Measurements from ENCODE around the gene P2RX7.
A peak's percentile ranks its signal among the peaks of the same experiment; 100 is the strongest.

Gene P2RX7

DNA sequence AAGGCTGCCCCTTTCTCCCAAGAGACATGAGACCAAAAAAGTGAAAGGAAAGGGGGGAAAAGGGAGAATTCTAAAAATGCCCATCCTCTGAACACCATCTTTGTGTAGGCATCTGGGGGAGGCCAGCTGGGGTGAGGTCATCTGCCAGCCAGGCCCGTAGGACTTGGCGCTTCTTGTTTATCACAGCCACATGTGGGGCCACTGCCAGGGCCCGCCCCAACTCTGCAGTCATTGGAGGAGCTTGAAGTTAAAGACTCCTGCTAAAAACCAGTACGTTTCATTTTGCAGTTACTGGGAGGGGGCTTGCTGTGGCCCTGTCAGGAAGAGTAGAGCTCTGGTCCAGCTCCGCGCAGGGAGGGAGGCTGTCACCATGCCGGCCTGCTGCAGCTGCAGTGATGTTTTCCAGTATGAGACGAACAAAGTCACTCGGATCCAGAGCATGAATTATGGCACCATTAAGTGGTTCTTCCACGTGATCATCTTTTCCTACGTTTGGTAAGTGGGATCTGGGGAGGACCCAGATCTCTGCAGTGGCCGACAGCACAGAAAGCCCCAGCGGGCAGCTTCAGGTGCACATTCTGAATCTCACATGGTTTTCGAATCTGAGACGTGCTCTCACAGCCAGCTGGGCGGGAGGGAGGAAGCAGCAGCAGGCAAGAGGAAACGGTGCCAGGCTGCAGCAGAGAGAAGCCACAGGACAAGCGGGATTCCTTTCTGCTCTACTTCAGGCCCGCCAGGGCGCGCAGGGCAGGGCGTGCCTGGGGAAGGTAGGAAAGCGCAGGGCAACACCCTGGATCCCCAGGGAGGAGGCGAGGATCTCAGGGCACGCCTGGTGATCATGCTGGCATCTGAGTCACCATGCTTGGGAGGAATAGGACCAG lies at the start of gene P2RX7:
Gene P2RX7, plus strand, starts transcription at position 276 of the 881 bp plus-strand sequence. Its CDS starts 95 bp downstream, at position 371.
- DNase-seq: peak; percentile 64

GRCh38 chr12:121084229-121084628 lies 48.4 kb upstream of the P2RX7 start:
- no peak for DNase-seq

GRCh38 chr12:121085069-121085468 lies 47.6 kb upstream of the P2RX7 start:
- DNase-seq: no peak

GRCh38 chr12:121085506-121086353 lies 46.9 kb upstream of the P2RX7 start:
- DNase-seq: no peak

GRCh38 chr12:121086781-121087295 lies 45.8 kb upstream of the P2RX7 start:
- DNase-seq: no peak

GRCh38 chr12:121087467-121088194 lies 45.0 kb upstream of the P2RX7 start:
- DNase-seq: no peak

- DNase-seq: no peak
These were observed 44.5 kb upstream of the P2RX7 start for GRCh38 chr12:121088195-121088585.

- no peak for DNase-seq
These were observed 43.5 kb upstream of the P2RX7 start for GRCh38 chr12:121089031-121089812.

GRCh38 chr12:121089813-121090430 lies 42.8 kb upstream of the P2RX7 start:
- DNase-seq: no peak

GRCh38 chr12:121090586-121091514 lies 41.8 kb upstream of the P2RX7 start:
- DNase-seq: no peak

GRCh38 chr12:121092034-121092433 lies 40.6 kb upstream of the P2RX7 start:
- no peak for DNase-seq

- no peak for DNase-seq
These were observed 39.2 kb upstream of the P2RX7 start for GRCh38 chr12:121093487-121093891.

GRCh38 chr12:121095544-121096198 lies 37.0 kb upstream of the P2RX7 start:
- peak; percentile 65 for DNase-seq

- DNase-seq: no peak
These were observed 36.4 kb upstream of the P2RX7 start for GRCh38 chr12:121096199-121096798.

DNA sequence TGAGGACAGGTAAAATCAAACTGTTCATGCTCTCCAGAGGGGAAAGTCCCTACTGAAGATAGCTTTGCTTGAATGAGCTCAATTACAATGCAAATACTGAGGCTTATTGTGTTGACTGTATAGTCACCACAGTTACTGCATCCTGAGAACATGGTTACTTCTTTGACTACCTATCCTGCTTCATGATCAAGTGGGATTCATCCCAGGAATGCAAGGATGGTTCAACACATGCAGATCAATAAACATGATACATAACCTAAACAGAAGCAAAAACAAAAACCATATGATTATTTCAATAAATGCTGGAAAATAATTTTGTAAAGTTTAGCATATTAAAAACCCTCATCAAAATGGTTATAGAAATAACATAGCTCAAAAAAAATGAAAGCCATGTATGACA lies 32.9 kb upstream of the P2RX7 start:
- no peak for DNase-seq

GRCh38 chr12:121102307-121102706 lies 30.4 kb upstream of the P2RX7 start:
- no peak for DNase-seq

GRCh38 chr12:121107681-121108080 lies 25.0 kb upstream of the P2RX7 start:
- no peak for DNase-seq

DNA sequence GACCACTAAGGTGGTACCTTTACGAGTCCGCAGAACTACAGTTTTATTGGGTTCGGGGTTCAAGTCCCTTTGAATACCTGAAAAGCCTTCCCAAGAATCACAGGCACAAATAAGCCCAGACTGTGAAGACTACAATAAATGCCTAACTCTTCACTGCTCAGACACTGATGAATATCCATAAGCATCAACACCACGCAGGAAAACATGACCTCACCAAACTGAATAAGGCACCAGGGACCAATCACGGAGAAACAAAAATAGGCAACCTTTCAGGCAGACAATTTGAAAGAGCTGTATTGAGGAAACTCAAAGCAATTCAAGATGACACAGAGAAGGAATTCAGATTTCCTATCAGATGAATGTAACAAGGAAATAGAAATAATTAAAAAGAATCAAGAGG lies 24.2 kb upstream of the P2RX7 start:
- DNase-seq: no peak

GRCh38 chr12:121110211-121110940 lies 22.3 kb upstream of the P2RX7 start:
- DNase-seq: peak; percentile 57
